Ovary (tissue), 3 donors: ENCODE measurements around the gene SPACA5.

Experiments used
- POLR2A ChIP-seq: fragments of 450-650 bp; IDR thresholded peaks from one replicate; pipeline ENCODE4 v1.6.1; 2017; ENCODE audit warnings: antibody characterized with exemption, mild to moderate bottlenecking, moderate library complexity
- TF ChIP-seq, protein P1 (sequence below), 3 donors: fragments of 450-650 bp in 2 of 3; fragments of 200-600 bp in 1 of 3; IDR thresholded peaks; one replicate each; pipeline versions ENCODE4 v1.5.1 to v1.8.0; 2016 to 2022; ENCODE audit warnings: antibody characterized with exemption in 3 of 3, mild to moderate bottlenecking in 1 of 3
- donor health status: DM: no; HTN: no; CAD: no.

DNA sequence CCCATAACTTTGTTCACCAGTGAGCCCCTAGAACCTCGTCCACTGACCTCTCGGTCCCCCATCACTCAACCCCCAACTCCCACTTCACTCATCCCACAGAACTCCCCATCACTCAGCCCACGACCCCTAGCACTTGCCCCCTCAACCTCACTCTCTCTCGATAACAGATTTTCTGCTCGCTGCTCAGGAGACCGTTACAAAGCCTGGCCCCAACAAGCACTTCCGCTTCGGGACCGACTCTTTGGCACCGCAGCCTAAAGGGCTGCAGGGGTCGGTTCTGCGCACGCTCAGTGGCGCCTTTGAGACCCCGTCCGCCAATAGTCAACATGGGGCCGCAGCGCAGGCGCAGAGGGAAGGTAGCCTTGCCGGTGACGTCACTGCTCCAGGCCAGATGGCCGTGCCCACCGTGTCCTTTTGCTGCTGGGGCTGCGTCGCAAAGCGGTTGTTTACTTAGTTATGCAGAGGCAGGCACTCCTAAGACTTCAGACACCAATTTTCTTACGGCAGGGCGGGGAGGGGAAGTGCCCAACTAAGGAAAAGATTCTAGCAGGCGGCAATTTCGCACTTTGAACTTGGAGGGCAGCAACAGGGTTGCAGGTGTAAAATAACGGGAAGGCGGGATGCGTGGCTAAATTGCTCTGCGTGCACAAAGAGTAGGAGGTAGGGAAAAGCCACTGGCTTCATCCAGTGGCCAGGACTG is 2.9 kb upstream of the SPACA5 start, which contains the start of gene ZNF182:
- TF ChIP-seq, protein P1, sequence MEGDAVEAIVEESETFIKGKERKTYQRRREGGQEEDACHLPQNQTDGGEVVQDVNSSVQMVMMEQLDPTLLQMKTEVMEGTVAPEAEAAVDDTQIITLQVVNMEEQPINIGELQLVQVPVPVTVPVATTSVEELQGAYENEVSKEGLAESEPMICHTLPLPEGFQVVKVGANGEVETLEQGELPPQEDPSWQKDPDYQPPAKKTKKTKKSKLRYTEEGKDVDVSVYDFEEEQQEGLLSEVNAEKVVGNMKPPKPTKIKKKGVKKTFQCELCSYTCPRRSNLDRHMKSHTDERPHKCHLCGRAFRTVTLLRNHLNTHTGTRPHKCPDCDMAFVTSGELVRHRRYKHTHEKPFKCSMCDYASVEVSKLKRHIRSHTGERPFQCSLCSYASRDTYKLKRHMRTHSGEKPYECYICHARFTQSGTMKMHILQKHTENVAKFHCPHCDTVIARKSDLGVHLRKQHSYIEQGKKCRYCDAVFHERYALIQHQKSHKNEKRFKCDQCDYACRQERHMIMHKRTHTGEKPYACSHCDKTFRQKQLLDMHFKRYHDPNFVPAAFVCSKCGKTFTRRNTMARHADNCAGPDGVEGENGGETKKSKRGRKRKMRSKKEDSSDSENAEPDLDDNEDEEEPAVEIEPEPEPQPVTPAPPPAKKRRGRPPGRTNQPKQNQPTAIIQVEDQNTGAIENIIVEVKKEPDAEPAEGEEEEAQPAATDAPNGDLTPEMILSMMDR (IDR thresholded peaks at IDR 0.05) = no peak
- TF ChIP-seq POLR2A = peak; percentile 42
